HG03039 (cell line): Measurements from ENCODE around the gene ETV1.

Experiments
- ATAC-seq: cut with Tn5 transposase; IDR thresholded peaks from one replicate; pipeline ENCODE4 v1.9.1; 2021; ENCODE audit warnings: mild to moderate bottlenecking, moderate library complexity; ENCODE audit not compliant: unreplicated experiment

Gene ETV1

GRCh38 chr7:13886356-13886755 is 103.1 kb downstream of the ETV1 start:
- ATAC-seq = no peak

- ATAC-seq = no peak
These were observed 107.4 kb downstream of the ETV1 start for GRCh38 chr7:13882051-13882450.

GRCh38 chr7:13880789-13881188 is 108.7 kb downstream of the ETV1 start:
- no peak for ATAC-seq

- no peak for ATAC-seq
These were observed 109.3 kb downstream of the ETV1 start for GRCh38 chr7:13879994-13880686.

GRCh38 chr7:13879143-13879542 is 110.3 kb downstream of the ETV1 start:
- ATAC-seq = no peak

GRCh38 chr7:13878154-13878553 is 111.3 kb downstream of the ETV1 start:
- no peak for ATAC-seq

- ATAC-seq = no peak
These were observed 113.9 kb downstream of the ETV1 start for GRCh38 chr7:13875496-13876074.

- no peak for ATAC-seq
These were observed 114.7 kb downstream of the ETV1 start for GRCh38 chr7:13874783-13875182.

GRCh38 chr7:13872709-13873108 is 116.8 kb downstream of the ETV1 start:
- no peak for ATAC-seq

GRCh38 chr7:13871008-13871407 is 118.5 kb downstream of the ETV1 start:
- no peak for ATAC-seq

GRCh38 chr7:13860734-13861133 is 128.7 kb downstream of the ETV1 start:
- ATAC-seq = no peak

- ATAC-seq = no peak
These were observed 133.5 kb downstream of the ETV1 start for GRCh38 chr7:13856012-13856411.

- no peak for ATAC-seq
These were observed 137.0 kb downstream of the ETV1 start for GRCh38 chr7:13852281-13852968.

GRCh38 chr7:13851736-13852135 is 137.7 kb downstream of the ETV1 start:
- ATAC-seq = no peak

- ATAC-seq = no peak
These were observed 139.2 kb downstream of the ETV1 start for GRCh38 chr7:13850185-13850752.

- ATAC-seq = no peak
These were observed 140.1 kb downstream of the ETV1 start for GRCh38 chr7:13849163-13849892.

GRCh38 chr7:13848681-13849131 is 140.8 kb downstream of the ETV1 start:
- no peak for ATAC-seq

GRCh38 chr7:13846386-13846785 is 143.1 kb downstream of the ETV1 start:
- ATAC-seq = no peak

GRCh38 chr7:13845601-13846000 is 143.9 kb downstream of the ETV1 start:
- no peak for ATAC-seq

GRCh38 chr7:13844954-13845353 is 144.5 kb downstream of the ETV1 start:
- ATAC-seq = no peak

- ATAC-seq = no peak
These were observed 148.2 kb downstream of the ETV1 start for GRCh38 chr7:13841284-13841683.
